GM19324 (cell line): ENCODE measurements around the gene IFRD1.

Source experiments
- ATAC-seq: cut with Tn5 transposase; IDR thresholded peaks from one replicate; pipeline ENCODE4 v1.9.1; 2021; ENCODE audit warnings: mild to moderate bottlenecking, moderate library complexity; ENCODE audit not compliant: unreplicated experiment, low FRiP score

The IFRD1 gene

GRCh38 chr7:112449902-112450806, at the start of gene IFRD1:
Gene IFRD1 (plus strand): TSS chr7:112450460. CDS start chr7:112450689, 229 bp downstream.
- ATAC-seq, result peak; percentile 85

- ATAC-seq, result no peak
Measured at GRCh38 chr7:112404321-112404720, 45.9 kb upstream of the IFRD1 start.

GRCh38 chr7:112405286-112405685, 45.0 kb upstream of the IFRD1 start:
- ATAC-seq, result no peak

- ATAC-seq, result no peak
Measured at GRCh38 chr7:112407261-112407660, 43.0 kb upstream of the IFRD1 start.

- no peak for ATAC-seq
Measured at GRCh38 chr7:112410092-112410491, 40.2 kb upstream of the IFRD1 start.

GRCh38 chr7:112411186-112411795, 39.0 kb upstream of the IFRD1 start:
- no peak for ATAC-seq

GRCh38 chr7:112414855-112415490, 35.3 kb upstream of the IFRD1 start:
- ATAC-seq, result no peak

- no peak for ATAC-seq
Measured at GRCh38 chr7:112416127-112416526, 34.1 kb upstream of the IFRD1 start.

- ATAC-seq, result no peak
Measured at GRCh38 chr7:112419543-112420130, 30.6 kb upstream of the IFRD1 start.

- ATAC-seq, result no peak
Measured at GRCh38 chr7:112420236-112420861, 29.9 kb upstream of the IFRD1 start.

GRCh38 chr7:112421666-112422486, 28.4 kb upstream of the IFRD1 start:
- no peak for ATAC-seq

GRCh38 chr7:112422842-112423496, 27.3 kb upstream of the IFRD1 start:
- no peak for ATAC-seq

GRCh38 chr7:112423987-112424386, 26.3 kb upstream of the IFRD1 start:
- no peak for ATAC-seq

- ATAC-seq, result no peak
Measured at GRCh38 chr7:112427984-112428383, 22.3 kb upstream of the IFRD1 start.

- no peak for ATAC-seq
Measured at GRCh38 chr7:112428715-112429114, 21.5 kb upstream of the IFRD1 start.

- ATAC-seq, result no peak
Measured at GRCh38 chr7:112430649-112431048, 19.6 kb upstream of the IFRD1 start.

GRCh38 chr7:112431803-112432202, 18.5 kb upstream of the IFRD1 start:
- ATAC-seq, result no peak

GRCh38 chr7:112433289-112433688, 17.0 kb upstream of the IFRD1 start:
- no peak for ATAC-seq

GRCh38 chr7:112437072-112437471, 13.2 kb upstream of the IFRD1 start:
- no peak for ATAC-seq
